ENCODE measurements around the gene AUH.

DNA sequence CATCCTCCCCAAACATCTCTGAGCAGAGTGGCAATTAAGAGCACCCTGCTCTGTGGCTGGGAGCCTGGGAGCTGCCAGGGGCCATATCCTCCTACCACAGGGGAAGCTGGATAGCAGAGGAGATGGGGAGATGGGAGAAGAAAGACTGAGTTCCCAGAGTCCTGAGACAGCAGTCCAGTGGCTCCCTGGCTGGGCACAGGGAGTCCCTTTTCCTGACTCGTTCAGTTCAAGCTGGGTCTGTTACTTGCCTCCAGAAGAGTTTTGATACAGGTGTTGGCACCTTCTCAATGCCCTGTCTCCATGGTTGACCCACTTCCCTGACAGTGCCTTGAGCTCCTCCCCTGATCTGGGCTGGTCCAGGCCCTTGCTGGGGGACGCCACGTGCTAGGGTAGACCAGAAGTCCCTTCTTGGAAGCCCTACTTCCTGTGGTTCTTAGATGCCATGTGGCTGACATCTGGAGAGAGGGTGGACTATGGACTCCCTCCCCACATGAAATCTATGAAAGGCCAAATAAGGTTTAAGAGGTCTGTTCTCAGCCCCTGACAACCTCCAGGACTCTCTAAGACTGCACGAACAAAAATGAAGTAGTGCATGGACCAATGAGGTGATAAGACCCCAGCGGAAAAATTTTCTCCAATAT, 166.2 kb downstream of the AUH start:
- no peak for TF ChIP-seq EZH2phosphoT487 (IDR thresholded peaks at IDR 0.05; ENCODE audit: insufficient read depth, low read depth)
- no peak for TF ChIP-seq EZH2 (IDR thresholded peaks at IDR 0.05; ENCODE audit: insufficient read depth, poor library complexity, severe bottlenecking)
